HG02623 (cell line): ENCODE results near the gene NPIPA8.
"Not testable (repeated sequence)": the region's sequence is repeated elsewhere in the genome, so short reads cannot be mapped to it uniquely, and the experiment has no call there.

ENCODE experiments used
- ATAC-seq: cut with Tn5 transposase; IDR thresholded peaks from one replicate; pipeline ENCODE4 v1.9.1; 2021; ENCODE audit warnings: moderate library complexity; ENCODE audit not compliant: unreplicated experiment

NPIPA8 gene

GRCh38 chr16:18336636-18337035 is at the start of gene NPIPA8:
Gene NPIPA8, minus strand, starts transcription at chr16:18336736. Its CDS starts 4,074 bp downstream, at chr16:18332662.
- ATAC-seq, result not testable (repeated sequence)

DNA sequence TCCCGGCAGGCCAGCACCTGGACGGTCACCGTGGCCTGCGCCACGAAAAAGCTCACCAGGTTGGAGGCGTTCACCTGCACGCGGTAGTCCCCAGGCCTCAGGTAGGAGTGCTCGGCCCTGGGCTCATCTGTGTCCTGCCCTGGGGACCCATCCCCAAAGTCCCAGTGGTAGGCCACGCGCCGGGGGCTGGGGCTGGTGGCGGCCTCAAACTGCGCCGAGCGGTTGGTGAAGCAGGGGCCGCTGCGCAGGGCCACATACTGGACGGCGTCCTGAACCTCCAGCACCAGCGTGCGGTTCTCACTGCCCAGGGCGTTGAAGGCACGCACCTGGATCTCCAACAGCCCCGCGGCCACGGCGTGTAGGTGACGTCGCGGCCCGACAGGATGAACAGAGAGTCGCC is 48.7 kb upstream of the NPIPA8 start:
- ATAC-seq, result not testable (repeated sequence)

- ATAC-seq, result not testable (repeated sequence)
These were observed 48.3 kb upstream of the NPIPA8 start for GRCh38 chr16:18384869-18385268.

GRCh38 chr16:18384098-18384636 is 47.6 kb upstream of the NPIPA8 start:
- not testable (repeated sequence) for ATAC-seq

GRCh38 chr16:18382696-18383095 is 46.2 kb upstream of the NPIPA8 start:
- not testable (repeated sequence) for ATAC-seq

GRCh38 chr16:18347742-18348141 is 11.2 kb upstream of the NPIPA8 start:
- not testable (repeated sequence) for ATAC-seq

DNA sequence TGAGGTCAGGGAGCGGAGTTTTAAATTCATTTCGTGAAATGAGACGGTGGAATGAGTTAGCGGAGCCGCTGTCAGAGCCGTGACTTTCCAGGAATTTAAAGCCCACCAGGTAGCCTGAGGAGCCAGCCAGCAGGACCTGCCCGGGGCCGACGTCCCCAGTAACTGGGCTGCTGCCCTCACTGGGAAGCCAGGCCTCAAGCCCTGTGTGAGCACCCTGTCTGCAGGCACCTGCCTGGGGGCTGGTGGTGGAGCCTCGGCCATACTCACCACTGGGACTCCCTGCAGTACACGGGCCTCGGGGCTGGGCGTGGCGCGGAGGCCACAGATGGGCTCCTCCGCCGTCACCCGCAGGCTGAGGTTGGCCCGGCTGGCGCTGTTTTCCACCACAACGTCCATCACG is 10.5 kb upstream of the NPIPA8 start:
- not testable (repeated sequence) for ATAC-seq

- not testable (repeated sequence) for ATAC-seq
These were observed 8.1 kb upstream of the NPIPA8 start for GRCh38 chr16:18344634-18345033.

DNA sequence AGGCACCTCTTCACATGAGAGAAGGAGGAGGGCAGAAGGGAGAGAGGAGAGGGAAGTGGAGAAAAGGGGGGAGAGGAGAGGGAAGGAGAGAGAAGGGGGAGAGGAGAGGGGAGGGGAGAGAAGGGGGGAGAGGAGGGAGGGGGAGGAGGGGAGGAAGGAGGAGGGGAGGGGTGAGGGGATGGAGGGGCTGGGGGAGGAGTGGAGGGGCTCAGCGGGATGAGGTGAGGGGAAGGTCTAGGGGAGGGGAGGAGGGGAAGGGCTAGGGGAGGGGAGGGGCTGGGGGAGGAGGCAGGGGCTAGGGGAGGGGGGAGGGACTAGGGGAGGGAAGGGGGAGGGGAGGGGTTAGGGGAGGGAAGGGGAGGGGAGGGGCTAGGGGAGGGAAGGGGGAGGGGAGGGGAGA is 5.5 kb upstream of the NPIPA8 start:
- ATAC-seq, result not testable (repeated sequence)

- ATAC-seq, result not testable (repeated sequence)
These were observed 5.0 kb upstream of the NPIPA8 start for GRCh38 chr16:18341417-18341960.

DNA sequence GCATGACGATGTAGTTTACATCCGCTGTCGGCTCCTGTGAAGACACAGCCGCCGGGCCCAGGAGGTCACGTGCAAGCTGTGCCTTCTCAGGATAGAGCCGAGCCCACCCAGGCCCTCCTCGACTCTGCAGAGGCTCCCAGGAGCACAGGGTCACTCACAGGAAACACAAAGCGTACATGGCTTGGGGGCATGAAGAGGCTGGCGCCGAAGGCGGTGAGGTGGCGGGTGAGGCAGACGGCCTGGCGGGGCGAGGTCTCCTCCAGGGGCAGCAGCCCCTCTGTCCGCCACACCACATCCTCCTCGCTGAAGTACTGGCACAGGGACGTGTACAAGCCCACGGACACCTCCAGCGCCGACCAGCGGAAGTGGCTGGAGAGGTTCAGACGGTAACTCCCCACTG is 2.7 kb upstream of the NPIPA8 start:
- ATAC-seq, result not testable (repeated sequence)

DNA sequence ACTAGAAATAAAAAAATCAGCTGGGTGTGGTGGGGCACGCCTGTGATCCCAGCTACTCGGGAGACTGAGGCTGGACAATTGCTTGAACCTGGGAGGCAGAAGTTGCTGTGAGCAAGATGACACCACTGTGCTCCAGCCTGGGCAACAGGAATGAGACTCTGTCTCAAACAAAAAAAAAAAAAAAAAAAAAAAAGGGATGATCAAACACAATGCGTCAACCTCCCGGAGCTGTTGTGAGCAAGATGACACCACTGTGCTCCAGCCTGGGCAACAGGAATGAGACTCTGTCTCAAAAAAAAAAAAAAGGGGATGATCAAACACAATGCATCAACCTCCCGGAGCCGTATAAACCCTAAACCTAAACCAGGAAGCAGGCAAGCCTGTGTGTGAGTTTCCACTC is 24.7 kb downstream of the NPIPA8 start:
- ATAC-seq, result not testable (repeated sequence)

DNA sequence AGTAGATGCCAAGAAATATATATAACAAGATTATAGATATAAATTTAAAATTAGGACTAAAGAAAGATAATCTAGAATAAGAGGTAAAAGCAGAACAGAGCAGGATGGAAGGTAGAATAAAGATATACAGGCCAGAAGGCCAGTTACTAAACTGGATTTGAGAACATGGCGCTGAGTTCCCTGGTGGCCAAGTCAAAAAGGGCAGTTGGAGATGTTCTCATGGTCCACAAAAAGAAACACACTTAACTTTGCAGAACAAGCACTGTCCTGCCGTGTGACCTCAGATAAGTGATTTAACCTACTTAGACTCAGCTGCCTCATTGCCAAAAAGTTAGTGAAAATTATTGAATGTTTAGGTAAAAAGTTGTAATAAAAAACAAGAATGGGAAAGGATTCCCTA is 27.4 kb downstream of the NPIPA8 start:
- ATAC-seq, result not testable (repeated sequence)

DNA sequence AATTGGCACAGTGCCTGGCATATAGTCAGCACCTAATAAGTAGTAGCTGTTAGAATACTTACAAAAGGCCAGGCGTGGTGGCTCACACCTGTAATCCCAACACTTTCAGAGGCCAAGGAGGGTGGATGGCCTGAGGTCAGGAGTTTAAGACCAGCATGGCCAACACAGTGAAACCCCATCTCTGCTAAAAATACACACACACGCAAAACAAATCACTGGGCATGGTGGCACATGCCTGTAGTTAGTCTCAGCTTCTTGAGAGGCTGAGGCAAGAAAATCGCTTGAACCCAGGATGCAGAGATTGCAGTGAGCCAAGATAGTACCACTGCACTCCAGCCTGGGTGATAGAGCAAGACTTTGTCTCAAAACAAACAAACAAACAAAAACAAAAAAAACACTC is 29.3 kb downstream of the NPIPA8 start:
- not testable (repeated sequence) for ATAC-seq

GRCh38 chr16:18306066-18306465 is 30.5 kb downstream of the NPIPA8 start:
- ATAC-seq, result not testable (repeated sequence)

- ATAC-seq, result not testable (repeated sequence)
These were observed 33.4 kb downstream of the NPIPA8 start for GRCh38 chr16:18303059-18303706.

DNA sequence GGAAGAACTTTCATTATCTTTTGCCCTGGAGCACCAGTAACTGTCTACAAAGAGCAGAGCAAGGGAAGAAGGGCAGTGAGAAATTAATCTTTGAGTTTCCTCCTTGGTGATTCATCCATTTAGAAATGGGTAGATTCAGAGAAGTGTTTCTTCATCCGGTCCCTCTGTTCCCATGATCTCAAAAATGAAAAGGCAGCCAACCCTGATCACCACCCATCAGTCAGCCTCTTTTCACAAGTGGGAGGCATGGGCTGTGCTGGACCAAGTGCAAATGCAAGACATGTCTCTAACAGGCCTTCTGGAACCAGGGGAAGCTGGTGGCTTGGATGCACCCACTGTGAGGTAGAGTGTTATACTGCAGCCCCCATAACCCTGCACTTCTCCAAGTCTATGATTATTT is 38.8 kb downstream of the NPIPA8 start:
- not testable (repeated sequence) for ATAC-seq

- not testable (repeated sequence) for ATAC-seq
These were observed 39.6 kb downstream of the NPIPA8 start for GRCh38 chr16:18296931-18297330.

DNA sequence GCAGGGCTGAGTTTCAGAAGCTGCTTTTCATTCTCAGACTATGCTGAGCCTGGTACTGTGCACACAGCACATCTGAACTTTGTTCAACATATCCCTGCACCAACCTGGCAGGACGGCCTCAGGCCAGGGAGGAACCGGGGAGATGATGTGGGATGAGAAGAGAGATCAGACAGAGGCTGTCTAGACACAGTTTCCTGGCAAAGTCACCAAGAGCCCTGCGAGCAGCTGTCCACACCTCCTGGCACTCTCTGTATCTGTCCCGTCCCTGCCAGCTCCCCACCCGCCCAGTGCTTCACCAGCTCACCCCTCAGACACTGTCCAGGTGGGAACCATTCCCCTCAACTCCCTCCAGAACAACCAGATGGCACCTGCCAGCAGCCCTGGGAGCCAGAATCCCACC is 42.2 kb downstream of the NPIPA8 start:
- not testable (repeated sequence) for ATAC-seq

GRCh38 chr16:18293337-18293956 is 43.1 kb downstream of the NPIPA8 start:
- not testable (repeated sequence) for ATAC-seq

DNA sequence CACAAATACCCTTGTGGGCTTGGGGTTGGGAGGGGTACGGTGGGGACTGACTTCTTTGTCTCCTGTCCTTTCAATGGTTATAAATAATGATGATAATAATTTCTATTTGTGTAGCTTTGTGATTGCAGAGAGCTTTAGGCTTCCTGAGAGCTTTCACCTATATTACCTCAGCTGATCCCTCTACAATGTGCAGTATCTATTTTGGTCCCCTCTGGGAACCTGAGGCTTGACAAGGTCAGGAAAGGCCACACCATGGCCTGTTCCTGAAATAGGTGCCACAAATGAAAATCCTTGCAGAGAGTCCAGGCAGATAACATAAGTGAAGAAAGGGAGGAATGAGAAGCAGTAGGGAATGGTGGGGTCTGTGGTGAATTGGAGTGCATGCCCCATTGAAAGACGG is 45.6 kb downstream of the NPIPA8 start:
- ATAC-seq, result not testable (repeated sequence)

DNA sequence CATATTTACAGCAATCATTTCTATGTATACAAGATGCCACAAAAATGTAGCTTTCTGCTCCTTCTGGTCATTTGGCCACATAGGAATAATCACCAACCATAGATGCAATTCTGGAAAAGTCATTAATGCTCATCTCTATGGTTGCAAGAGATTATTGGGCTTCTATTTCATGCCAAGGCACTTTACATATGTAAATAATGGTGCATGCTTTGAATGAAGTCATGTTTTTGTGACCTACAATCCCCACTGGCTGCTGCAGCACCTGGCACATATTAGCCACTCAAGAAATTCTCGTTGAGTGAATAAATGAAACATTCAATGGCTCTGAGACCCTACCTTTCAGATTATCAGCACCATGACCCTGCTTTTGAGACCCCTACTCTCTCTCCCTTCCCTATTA is 50.2 kb downstream of the NPIPA8 start:
- ATAC-seq, result not testable (repeated sequence)
